ENCODE data around the gene SDCBP2. TPM values are rescaled to one million over a fixed set of nuclear protein-coding genes. Genes with fewer than 3 reads are reported as not detected.

SDCBP2 gene
- polyA plus RNA-seq, 1 of the 3 experiments (the other 2 are of a cell fraction): 3.0 TPM

GRCh38 chr20:1296117-1296610 lies 32.8 kb downstream of the SDCBP2 start:
- TF ChIP-seq, protein P1, sequence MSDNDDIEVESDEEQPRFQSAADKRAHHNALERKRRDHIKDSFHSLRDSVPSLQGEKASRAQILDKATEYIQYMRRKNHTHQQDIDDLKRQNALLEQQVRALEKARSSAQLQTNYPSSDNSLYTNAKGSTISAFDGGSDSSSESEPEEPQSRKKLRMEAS (IDR thresholded peaks at IDR 0.05; ENCODE audit: low read depth): no peak
- TF ChIP-seq FOXM1 (IDR thresholded peaks at IDR 0.05; ENCODE audit: low read depth) (no peak), SMC3 (IDR thresholded peaks at IDR 0.05; ENCODE audit: low read depth, low read length) (no peak)
- TF ChIP-seq, protein P2, sequence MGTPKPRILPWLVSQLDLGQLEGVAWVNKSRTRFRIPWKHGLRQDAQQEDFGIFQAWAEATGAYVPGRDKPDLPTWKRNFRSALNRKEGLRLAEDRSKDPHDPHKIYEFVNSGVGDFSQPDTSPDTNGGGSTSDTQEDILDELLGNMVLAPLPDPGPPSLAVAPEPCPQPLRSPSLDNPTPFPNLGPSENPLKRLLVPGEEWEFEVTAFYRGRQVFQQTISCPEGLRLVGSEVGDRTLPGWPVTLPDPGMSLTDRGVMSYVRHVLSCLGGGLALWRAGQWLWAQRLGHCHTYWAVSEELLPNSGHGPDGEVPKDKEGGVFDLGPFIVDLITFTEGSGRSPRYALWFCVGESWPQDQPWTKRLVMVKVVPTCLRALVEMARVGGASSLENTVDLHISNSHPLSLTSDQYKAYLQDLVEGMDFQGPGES (IDR thresholded peaks at IDR 0.05; ENCODE audit: low read depth, low read length): no peak
- no peak overlapping the region for H3K4me3 ChIP-seq (ENCODE audit: low read depth in 2 of 2, low read length in 1 of 2)
- H3K9me3 ChIP-seq: no peaks in the 10 kb centered on the region
- no peak for DNase-seq
- H3K4me1 ChIP-seq (ENCODE audit: control insufficient read depth in 1 of 2, insufficient read depth in 2 of 2, low read depth in 1 of 2, low read length in 1 of 2): peaks cover 4% of the 10 kb centered on the region in 2 experiments; a peak in 1 of 4 replicates
- 88% methylated on average over 16 of the region's 20 CpGs for WGBS (ENCODE audit: low lambda C conversion rate)
- H3K27me3 ChIP-seq (ENCODE audit: insufficient read depth): no peaks in the 10 kb centered on the region
- ChIA-PET CTCF (no interaction called here), POLR2A (no interaction called here)
- H3F3A ChIP-seq (replicated peaks; ENCODE audit: insufficient read depth): no peaks in the 10 kb centered on the region
- no peak overlapping the region for H3K4me2 ChIP-seq
- H3K9me2 ChIP-seq: no peaks in the 10 kb centered on the region
- H3K27ac ChIP-seq (ENCODE audit: low read depth in 2 of 2, low read length in 1 of 2): no peak overlapping the region
- no peak overlapping the region for H2AFZ ChIP-seq (ENCODE audit: low read depth)
- no peaks in the 10 kb centered on the region for H4K20me1 ChIP-seq (ENCODE audit: insufficient read depth)
- H3K79me2 ChIP-seq (ENCODE audit: insufficient read depth): no peaks in the 10 kb centered on the region
- H3K9ac ChIP-seq: no peak overlapping the region
- H3K36me3 ChIP-seq (replicated peaks in 1 of 2; ENCODE audit: control insufficient read depth in 1 of 2, insufficient read depth in 2 of 2, low read length in 1 of 2): peaks cover 0 to 7% of the 10 kb centered on the region in 2 experiments

GRCh38 chr20:1295276-1295930 lies 33.5 kb downstream of the SDCBP2 start:
- H3F3A ChIP-seq (replicated peaks; ENCODE audit: insufficient read depth): no peaks in the 10 kb centered on the region
- CTCF ChIA-PET: no interaction called here
- peaks cover under 1 to 7% of the 10 kb centered on the region in 2 experiments; a peak in 1 of 4 replicates for H3K4me1 ChIP-seq (ENCODE audit: control insufficient read depth in 1 of 2, insufficient read depth in 2 of 2, low read depth in 1 of 2, low read length in 1 of 2)
- H3K4me3 ChIP-seq (ENCODE audit: low read depth in 2 of 2, low read length in 1 of 2): no peak overlapping the region
- WGBS (ENCODE audit: low lambda C conversion rate): 83% methylated on average over 16 of the region's 20 CpGs
- peaks cover 0 to 7% of the 10 kb centered on the region in 2 experiments for H3K36me3 ChIP-seq (replicated peaks in 1 of 2; ENCODE audit: control insufficient read depth in 1 of 2, insufficient read depth in 2 of 2, low read length in 1 of 2)
- H3K9ac ChIP-seq: no peak overlapping the region
- no peak overlapping the region for H3K4me2 ChIP-seq
- DNase-seq: no peak
- H3K9me2 ChIP-seq: no peaks in the 10 kb centered on the region
- TF ChIP-seq CHD2 (IDR thresholded peaks at IDR 0.05; ENCODE audit: low read length, partially characterized antibody) (no peak), FOXM1 (IDR thresholded peaks at IDR 0.05; ENCODE audit: low read depth) (no peak), GATA2 (CRISPR knock-in tag; IDR thresholded peaks at IDR 0.05) (no peak), REST (IDR thresholded peaks at IDR 0.05; ENCODE audit: low read depth, low read length) (no peak), NRF1 (IDR thresholded peaks at IDR 0.05; ENCODE audit: low read depth, low read length) (no peak), MEF2A (IDR thresholded peaks at IDR 0.05; ENCODE audit: borderline replicate concordance, low read depth) (no peak), SIN3A (IDR thresholded peaks at IDR 0.05; ENCODE audit: borderline replicate concordance, low read depth, low read length) (no peak), NFIC (IDR thresholded peaks at IDR 0.05; ENCODE audit: borderline replicate concordance) (no peak), JUND (IDR thresholded peaks at IDR 0.05) (no peak), TEAD4 (IDR thresholded peaks at IDR 0.05; ENCODE audit: borderline replicate concordance, insufficient read depth) (no peak), SMC3 (IDR thresholded peaks at IDR 0.05; ENCODE audit: low read depth, low read length) (no peak), TCF12 (IDR thresholded peaks at IDR 0.05) (no peak), ELF1 (IDR thresholded peaks at IDR 0.05) (no peak), TAF1 (IDR thresholded peaks at IDR 0.05; ENCODE audit: borderline replicate concordance, low read depth, low read length) (no peak), RCOR1 (IDR thresholded peaks at IDR 0.05; ENCODE audit: low read length) (no peak)
- TF ChIP-seq, protein P3, sequence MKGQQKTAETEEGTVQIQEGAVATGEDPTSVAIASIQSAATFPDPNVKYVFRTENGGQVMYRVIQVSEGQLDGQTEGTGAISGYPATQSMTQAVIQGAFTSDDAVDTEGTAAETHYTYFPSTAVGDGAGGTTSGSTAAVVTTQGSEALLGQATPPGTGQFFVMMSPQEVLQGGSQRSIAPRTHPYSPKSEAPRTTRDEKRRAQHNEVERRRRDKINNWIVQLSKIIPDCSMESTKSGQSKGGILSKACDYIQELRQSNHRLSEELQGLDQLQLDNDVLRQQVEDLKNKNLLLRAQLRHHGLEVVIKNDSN (IDR thresholded peaks at IDR 0.05; ENCODE audit: borderline replicate concordance, low read depth): no peak
- TF ChIP-seq, protein P2 (IDR thresholded peaks at IDR 0.05; ENCODE audit: low read depth, low read length): no peak
- no peak overlapping the region for H3K27ac ChIP-seq (ENCODE audit: low read depth in 2 of 2, low read length in 1 of 2)
- H3K9me3 ChIP-seq: no peaks in the 10 kb centered on the region
- POLR2A ChIA-PET: no interaction called here
- no peaks in the 10 kb centered on the region for H4K20me1 ChIP-seq (ENCODE audit: insufficient read depth)
- H2AFZ ChIP-seq (ENCODE audit: low read depth): no peak overlapping the region
- H3K79me2 ChIP-seq (ENCODE audit: insufficient read depth): no peaks in the 10 kb centered on the region
- no peaks in the 10 kb centered on the region for H3K27me3 ChIP-seq (ENCODE audit: insufficient read depth)
